Adrenal gland (tissue), 19 donors: Measurements from ENCODE around the gene TSPAN10. TPM values are rescaled to one million over a fixed set of nuclear protein-coding genes. Genes with fewer than 3 reads are reported as not detected.

Experiments
- DNase-seq, 7 donors: peaks; one replicate each; pipeline ENCODE4 v3.0.0-alpha.2; 2019 to 2020
- H3K27ac ChIP-seq, 5 donors: fragments of 200-600 bp; sonication (generic) in 4 of 5; 1 replicate in 3 of 5; 2 replicates in 2 of 5; pipeline versions ENCODE4 v1.5.1 to v1.8.0; 2016 to 2020; ENCODE audit warnings: mild to moderate bottlenecking in 1 of 5
- H3K27me3 ChIP-seq: fragments of 200-600 bp; 2 replicates; pipeline ENCODE4 v1.8.0; 2021
- H3K36me3 ChIP-seq, 2 donors: fragments of 200-600 bp; replicated peaks in 1 of 2; 1 replicate in 1 of 2; 2 replicates in 1 of 2; pipeline versions ENCODE4 v1.5.1 to v1.8.0; 2018 to 2022
- H3K4me1 ChIP-seq, 2 donors: fragments of 200-600 bp; replicated peaks in 1 of 2; 1 replicate in 1 of 2; 2 replicates in 1 of 2; pipeline versions ENCODE4 v1.5.1 to v1.8.0; 2018 to 2021
- H3K4me3 ChIP-seq, 4 donors: fragments of 200-600 bp; sonication (generic) in 3 of 4; one replicate each; pipeline ENCODE4 v1.5.1; 2016 to 2018
- H3K9me3 ChIP-seq, 3 donors: fragments of 200-600 bp; sonication (generic) in 1 of 3; replicated peaks in 1 of 3; 1 replicate in 2 of 3; 2 replicates in 1 of 3; pipeline versions ENCODE4 v1.5.1 to v1.8.0; 2016 to 2021
- CTCF ChIP-seq, 6 experiments: fragments of 450-650 bp in 4 of 6; fragments of 200-600 bp in 2 of 6; sonication (generic) in 1 of 6; IDR thresholded peaks; 1 replicate in 5 of 6; 2 replicates in 1 of 6; pipeline versions ENCODE4 v1.5.1 to v1.8.0; 2016 to 2021; ENCODE audit warnings: antibody characterized with exemption in 6 of 6, mild to moderate bottlenecking in 2 of 6, moderate library complexity in 1 of 6
- POLR2A ChIP-seq, 2 donors: fragments of 450-650 bp; IDR thresholded peaks; one replicate each; pipeline ENCODE4 v1.6.1; 2017; ENCODE audit warnings: antibody characterized with exemption in 2 of 2, mild to moderate bottlenecking in 2 of 2, moderate library complexity in 1 of 2
- WGBS, 4 donors: extraction: QIAGEN DNeasy Blood & Tissue Kit in 2 of 4; methylation state at CpG; one replicate each; pipeline versions ENCODE4 v1.1.5 to v1.1.7; 2013 to 2017; 5-methylcytosine and 5-hydroxymethylcytosine counted together
- intact Hi-C, 2 donors: fragments of 100-400 bp; cut with DNase I; formaldehyde crosslinking; loops; one replicate each; pipeline versions ENCODE4 v1.14.1 to v1.15.0; 2022 to 2023
- long read RNA-seq, 10 donors: library from polyadenylated mRNA in 3 of 10; unstranded in 2 of 10; stranded (forward) in 1 of 10; transcript quantifications; one replicate each; pipeline ENCODE4 v2.0.0 and lab custom pipeline, GENCODE V29; 2021 to 2026
- polyA plus RNA-seq, 3 donors: library from polyadenylated mRNA; stranded (reverse); fragments of 200-250 nt in 2 of 3; fragments of 350-450 nt in 1 of 3; fragmentation: Illumina TruSeq in 1 of 3; extraction: RNeasy Lipid Tissue Mini Kit (QIAGEN cat#74804) in 1 of 3; gene quantifications; one replicate each; pipeline ENCODE4 v1.2.3, GENCODE V29; 2013 to 2014
- total RNA-seq, 9 donors: library from RNA; depleted of rRNA in 4 of 9; stranded (reverse); fragments of >200 nt in 4 of 9; fragments of 120-200 nt in 1 of 9; fragmentation: NEBNext Ultra II Directional in 1 of 9; extraction: Animal tissue kit (Norgen Biotek cat#: 25700) in 1 of 9; gene quantifications; one replicate each; pipeline versions ENCODE4 v1.1.0 to v1.2.4, GENCODE V29; 2013 to 2023
- donor health status: healthy with polysubstance abuse.
- donor health status: Bipolar disorder and iron deficiency.
- donor health status: DM: yes; HTN: yes; CAD: no.
- donor health status: DM: no; HTN: no; CAD: no.
- donor health status: DM: no; HTN: no; CAD: no.
- donor health status: DM: yes; HTN: yes; CAD: no.

TSPAN10 gene
- 1 to 10 TPM in 7 of 9 donors, under 1 TPM in 2; 0.18 to 5.9 (median 2.1) TPM for total RNA-seq
- polyA plus RNA-seq, result 1 to 10 TPM in 2 of 3 donors, under 1 TPM in 1; 0.27 to 3.9 (median 2.2) TPM
- long read RNA-seq, donor 1, result 0 reads
- long read RNA-seq, donor 2, result 0 reads
- long read RNA-seq, donor 3, result 0 reads
- long read RNA-seq, donor 4, partial matches to known transcripts, result 0 of 2 reads
- long read RNA-seq, donor 4, other reads (novel, unspliced or antisense), result 0 of 2 reads
- long read RNA-seq, donor 5, transcript TSPAN10-202 (2 exons, 1,896 nt), result major isoform, 5 of 6 reads
- long read RNA-seq, donor 5, partial matches to known transcripts, result 0 of 6 reads
- long read RNA-seq, donor 5, other reads (novel, unspliced or antisense), result 0 of 6 reads
- long read RNA-seq, donor 6, result 0 reads
- long read RNA-seq, donor 7, partial matches to known transcripts, result 0 of 1 reads
- long read RNA-seq, donor 7, other reads (novel, unspliced or antisense), result 0 of 1 reads
- long read RNA-seq, donor 8, partial matches to known transcripts, result 0 of 1 reads
- long read RNA-seq, donor 8, other reads (novel, unspliced or antisense), result 0 of 1 reads
- long read RNA-seq, donor 9, partial matches to known transcripts, result 0 of 1 reads
- long read RNA-seq, donor 9, other reads (novel, unspliced or antisense), result 0 of 1 reads
- long read RNA-seq, donor 10, partial matches to known transcripts, result 0 of 1 reads
- long read RNA-seq, donor 10, other reads (novel, unspliced or antisense), result 0 of 1 reads

GRCh38 chr17:81636505-81637288 lies at the start of gene TSPAN10, which contains the start of gene NPLOC4:
Gene TSPAN10, plus strand, starts transcription at chr17:81637196. Its CDS starts 5,217 bp downstream, at chr17:81642413.
Gene NPLOC4, minus strand, starts transcription at chr17:81637112. Its CDS starts 182 bp downstream, at chr17:81636930.
- H3K4me1 ChIP-seq, result peaks cover 10 to 36% of the 10 kb centered on the region in 2 donors
- H3K4me3 ChIP-seq, result peak within 1 kb of the TSS; percentile 18 to 100 (median 85)
- H3K27ac ChIP-seq, result peak within 1 kb of the TSS; percentile 82 to 100 (median 92)
- WGBS, 4 donors, result 0 to 2% (median 1%) methylated on average over 7 to 77 of the region's 77 CpGs
- peak; percentile 85 to 91 (median 88) for DNase-seq
- H3K27me3 ChIP-seq, result no peaks in the 10 kb centered on the region
- H3K36me3 ChIP-seq, result no peaks in the 10 kb centered on the region
- H3K9me3 ChIP-seq, result no peaks in the 10 kb centered on the region
- intact Hi-C loops, result no loop called here
- TF ChIP-seq CTCF (IDR thresholded peaks at IDR 0.05) (peak in 1 of 6 experiments; percentile 11), POLR2A (IDR thresholded peaks at IDR 0.05) (peak; percentile 96 to 97)

- 92 to 94% (median 92%) methylated on average over 5 of the region's 5 CpGs for WGBS, 4 donors
- intact Hi-C loops, result no loop called here
- no peak overlapping the region for H3K27ac ChIP-seq
- no peaks in the 10 kb centered on the region for H3K4me1 ChIP-seq
- H3K4me3 ChIP-seq, result no peak overlapping the region
- TF ChIP-seq CTCF (IDR thresholded peaks at IDR 0.05) (no peak), POLR2A (IDR thresholded peaks at IDR 0.05) (no peak)
- no peak for DNase-seq
- H3K9me3 ChIP-seq, result no peaks in the 10 kb centered on the region
- H3K36me3 ChIP-seq, result peaks cover 0 to 98% of the 10 kb centered on the region in 2 donors
- H3K27me3 ChIP-seq, result no peaks in the 10 kb centered on the region
Observed at GRCh38 chr17:81589612-81590011, 47.4 kb upstream of the TSPAN10 start.

- no peak for TF ChIP-seq CTCF (IDR thresholded peaks at IDR 0.05)
- 89 to 95% (median 91%) methylated on average over 8 of the region's 8 CpGs for WGBS, 4 donors
- Histone ChIP-seq H3K27me3 (no peaks in the 10 kb centered on the region), H3K4me1 (no peaks in the 10 kb centered on the region), H3K36me3 (peaks cover 0 to 100% of the 10 kb centered on the region in 2 donors), H3K27ac (no peak overlapping the region), H3K4me3 (no peak overlapping the region), H3K9me3 (no peaks in the 10 kb centered on the region)
- intact Hi-C loops, result no loop called here
- DNase-seq, result no peak
Observed at GRCh38 chr17:81590121-81590520, 46.9 kb upstream of the TSPAN10 start.

- no peaks in the 10 kb centered on the region for H3K9me3 ChIP-seq
- DNase-seq, result no peak
- H3K4me1 ChIP-seq, result no peaks in the 10 kb centered on the region
- 88 to 98% (median 93%) methylated on average over 12 to 14 of the region's 14 CpGs for WGBS, 4 donors
- no peak overlapping the region for H3K4me3 ChIP-seq
- peaks cover 0 to 100% of the 10 kb centered on the region in 2 donors for H3K36me3 ChIP-seq
- intact Hi-C loops, result no loop called here
- TF ChIP-seq CTCF (IDR thresholded peaks at IDR 0.05), result no peak
- H3K27ac ChIP-seq, result no peak overlapping the region
- H3K27me3 ChIP-seq, result no peaks in the 10 kb centered on the region
Observed at GRCh38 chr17:81591971-81592370, 45.0 kb upstream of the TSPAN10 start.
